Spleen (tissue), 7 donors: ENCODE measurements around the gene TSPAN17.

Source experiments
- POLR2A ChIP-seq, 3 donors: fragments of 450-650 bp; IDR thresholded peaks; one replicate each; pipeline ENCODE4 v1.5.1; 2017; ENCODE audit warnings: antibody characterized with exemption in 3 of 3, mild to moderate bottlenecking in 1 of 3
- POLR2AphosphoS5 ChIP-seq, 3 donors: sonication (generic); formaldehyde crosslinking; IDR thresholded peaks; one replicate each; pipeline ENCODE4 v1.5.1; 2017; ENCODE audit warnings: antibody characterized with exemption in 3 of 3
- TF ChIP-seq, protein P1 (sequence below), 11 experiments: fragments of 200-600 bp in 7 of 11; fragments of 450-650 bp in 4 of 11; sonication (generic) in 4 of 11; IDR thresholded peaks in 8 of 11; conservative IDR thresholded peaks in 3 of 11; 1 replicate in 7 of 11; 2 replicates in 4 of 11; pipeline versions ENCODE4 v1.4.0 to v1.8.0; 2016 to 2021; ENCODE audit warnings: antibody characterized with exemption in 11 of 11, inconsistent platforms in 4 of 11, mild to moderate bottlenecking in 1 of 11
- donor health status: DM: no; HTN: no; CAD: no; lungs with moderate emphysema.
- donor health status: DM: no; HTN: no; CAD: no.
- donor health status: DM: no; HTN: no; CAD: no.

DNA sequence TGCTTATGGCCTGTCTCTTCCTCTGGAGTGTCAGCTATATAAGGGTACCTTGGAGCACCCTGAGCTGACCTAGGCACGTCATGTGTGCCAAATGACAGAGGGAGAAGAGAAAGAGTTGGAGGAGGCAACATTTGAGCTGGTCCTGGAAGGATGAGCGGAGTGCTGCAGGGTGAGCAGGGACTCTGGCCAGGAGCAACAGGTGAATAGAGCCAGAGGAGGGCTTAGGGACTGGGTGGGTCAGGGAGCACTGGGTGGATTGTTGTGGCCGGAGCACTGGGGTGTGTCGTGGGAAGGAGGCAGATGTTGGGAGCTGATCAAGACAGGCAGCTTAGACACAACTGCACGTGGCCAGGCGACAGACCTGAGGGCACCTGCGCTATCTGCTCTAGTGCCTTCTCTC lies 43.6 kb downstream of the TSPAN17 start:
- TF ChIP-seq POLR2A (IDR thresholded peaks at IDR 0.05) (no peak), POLR2AphosphoS5 (IDR thresholded peaks at IDR 0.05) (no peak)
- TF ChIP-seq, protein P1, sequence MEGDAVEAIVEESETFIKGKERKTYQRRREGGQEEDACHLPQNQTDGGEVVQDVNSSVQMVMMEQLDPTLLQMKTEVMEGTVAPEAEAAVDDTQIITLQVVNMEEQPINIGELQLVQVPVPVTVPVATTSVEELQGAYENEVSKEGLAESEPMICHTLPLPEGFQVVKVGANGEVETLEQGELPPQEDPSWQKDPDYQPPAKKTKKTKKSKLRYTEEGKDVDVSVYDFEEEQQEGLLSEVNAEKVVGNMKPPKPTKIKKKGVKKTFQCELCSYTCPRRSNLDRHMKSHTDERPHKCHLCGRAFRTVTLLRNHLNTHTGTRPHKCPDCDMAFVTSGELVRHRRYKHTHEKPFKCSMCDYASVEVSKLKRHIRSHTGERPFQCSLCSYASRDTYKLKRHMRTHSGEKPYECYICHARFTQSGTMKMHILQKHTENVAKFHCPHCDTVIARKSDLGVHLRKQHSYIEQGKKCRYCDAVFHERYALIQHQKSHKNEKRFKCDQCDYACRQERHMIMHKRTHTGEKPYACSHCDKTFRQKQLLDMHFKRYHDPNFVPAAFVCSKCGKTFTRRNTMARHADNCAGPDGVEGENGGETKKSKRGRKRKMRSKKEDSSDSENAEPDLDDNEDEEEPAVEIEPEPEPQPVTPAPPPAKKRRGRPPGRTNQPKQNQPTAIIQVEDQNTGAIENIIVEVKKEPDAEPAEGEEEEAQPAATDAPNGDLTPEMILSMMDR (IDR thresholded peaks at IDR 0.05 in 8 of 11, conservative IDR thresholded peaks at IDR 0.05 in 3 of 11), result no peak
